Activated CD8-positive, alpha-beta memory T cell treated with anti-CD3 and anti-CD28 coated beads, Interleukin-2, amount 50 U/mL, for 24 hours (primary cell): ENCODE data around the gene EIPR1.
"Not testable (repeated sequence)": the region's sequence is repeated elsewhere in the genome, so short reads cannot be mapped to it uniquely, and the experiment has no call there.

Experiments
- DNase-seq: peaks from one replicate; pipeline ENCODE4 v3.0.0-alpha.2; 2020; ENCODE audit errors: extremely low read depth

Gene EIPR1

DNA sequence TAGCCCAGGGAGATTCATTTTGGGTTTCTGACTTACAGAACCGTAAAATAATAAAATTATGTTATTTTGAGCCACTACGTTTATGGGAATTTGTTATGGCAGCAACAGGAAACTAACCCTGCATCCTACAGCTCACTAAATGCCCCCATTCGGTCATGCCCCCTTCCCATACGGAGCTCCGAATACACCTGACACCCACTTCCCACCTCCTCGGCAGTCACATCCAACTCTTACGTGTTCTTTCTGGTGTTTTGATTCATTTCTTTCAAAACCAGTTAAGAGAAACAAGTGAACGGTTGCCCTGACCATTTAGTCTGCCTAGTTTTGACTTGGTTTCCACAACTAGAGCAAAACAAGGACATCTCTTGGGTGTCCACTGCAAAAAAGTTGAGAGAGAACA is 19.7 kb downstream of the EIPR1 start:
- DNase-seq = no peak

DNA sequence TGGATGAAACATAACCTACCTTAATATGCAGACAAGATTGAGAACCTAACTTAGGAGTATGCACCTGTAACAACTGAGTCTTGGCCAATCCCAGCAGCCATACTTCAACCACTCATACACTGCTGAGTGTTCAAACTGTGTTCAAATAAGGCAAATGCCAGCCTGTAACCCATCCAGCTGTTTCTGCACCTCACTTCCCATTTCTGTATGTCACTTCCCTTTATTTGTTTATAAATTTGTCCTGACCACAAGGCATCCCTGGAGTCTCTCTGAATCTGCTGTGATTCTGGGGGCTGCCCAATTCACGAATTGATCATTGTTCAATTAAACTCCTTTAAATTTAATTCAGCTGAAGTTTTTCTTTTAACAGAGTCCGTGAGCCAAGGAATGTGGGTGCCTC is 20.2 kb downstream of the EIPR1 start:
- not testable (repeated sequence) for DNase-seq

DNA sequence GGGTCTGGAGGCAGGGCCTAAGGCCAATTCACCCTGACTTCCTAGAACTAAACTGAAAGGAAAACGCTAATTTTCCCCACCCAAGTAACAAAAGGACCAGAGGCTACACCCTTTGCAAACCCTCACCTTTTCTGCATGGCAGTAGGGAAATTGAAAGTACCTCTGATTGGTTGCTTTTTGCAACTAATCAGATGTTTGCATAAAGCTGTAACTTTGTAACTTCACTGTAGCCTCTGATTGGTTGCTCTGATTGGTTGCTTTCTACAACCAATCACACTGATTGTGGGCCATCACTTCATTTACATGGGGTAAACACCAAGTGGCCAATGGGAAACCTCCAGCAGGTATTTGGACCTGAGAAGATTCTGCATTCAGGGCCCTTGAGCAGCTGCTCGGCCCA is 20.8 kb downstream of the EIPR1 start:
- DNase-seq = no peak

DNA sequence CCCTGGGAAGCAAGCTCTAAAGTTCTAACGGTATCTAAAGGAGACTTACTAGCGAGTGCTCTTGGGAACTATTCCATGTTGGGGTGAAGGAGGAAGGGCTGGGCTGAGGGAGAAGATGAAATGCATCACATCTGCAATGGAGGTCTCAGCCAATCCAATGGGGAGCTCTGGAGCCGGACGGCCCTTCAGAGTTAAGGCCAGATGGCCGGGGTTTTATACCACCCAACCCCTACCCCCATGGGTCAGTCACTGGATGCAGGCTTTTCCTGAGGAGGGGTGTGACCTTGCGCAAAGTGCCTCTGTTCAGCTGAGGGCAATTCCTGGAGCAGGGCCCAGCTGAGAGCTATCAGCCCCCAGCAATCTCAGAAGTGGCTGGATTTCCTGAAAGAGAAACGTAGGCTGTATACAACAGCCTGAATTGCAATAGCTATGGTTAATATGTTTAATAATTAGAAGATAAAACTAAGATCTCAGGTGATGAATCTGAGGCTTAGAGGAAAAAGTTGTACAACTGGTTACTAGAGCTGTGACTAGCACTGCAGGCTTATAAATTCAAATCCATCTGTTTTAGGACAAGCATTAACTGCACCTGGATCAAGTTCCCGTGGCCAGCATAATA is 21.6 kb downstream of the EIPR1 start:
- no peak for DNase-seq

DNA sequence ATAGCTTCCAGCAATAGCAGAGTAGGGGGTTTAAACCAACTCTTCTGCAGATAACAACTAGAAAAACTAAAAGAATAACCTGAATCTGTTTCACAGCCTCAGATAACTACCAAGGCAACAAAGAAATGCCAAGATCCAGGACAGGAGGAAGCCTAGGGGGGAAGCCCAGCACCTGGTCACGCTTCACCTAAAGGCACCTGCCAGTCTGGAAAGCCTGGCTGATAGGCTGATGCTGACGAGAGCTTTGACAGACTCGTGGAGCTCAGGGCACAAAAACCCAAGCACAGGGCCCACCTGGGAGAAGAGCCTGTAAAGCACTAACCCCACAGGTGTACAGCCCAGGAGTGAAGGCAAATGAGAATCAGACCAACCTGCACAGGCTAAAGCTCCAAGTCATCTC is 22.6 kb downstream of the EIPR1 start:
- DNase-seq = no peak

DNA sequence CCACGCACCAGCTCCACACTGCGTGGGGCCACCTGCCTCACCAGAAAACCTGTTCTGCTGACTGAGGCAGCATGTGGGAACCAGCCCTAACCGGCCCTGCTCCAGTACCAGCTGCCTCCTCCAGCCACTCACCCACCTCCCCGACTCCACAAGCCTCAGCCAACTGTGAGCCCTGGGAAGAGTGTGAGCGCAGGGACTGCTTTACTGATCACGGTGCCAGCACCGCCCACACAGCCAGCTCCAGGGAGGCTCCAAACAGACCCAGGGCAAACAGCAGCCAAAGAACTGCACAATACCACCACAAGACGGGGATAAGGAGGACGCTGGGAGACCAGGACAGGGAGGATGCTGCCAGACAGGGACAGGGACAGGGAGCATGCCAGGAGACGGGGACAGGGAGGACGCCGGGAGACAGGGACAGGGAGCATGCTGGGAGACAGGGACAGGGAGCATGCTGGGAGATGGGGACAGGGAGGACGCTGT is 28.4 kb downstream of the EIPR1 start:
- no peak for DNase-seq

DNA sequence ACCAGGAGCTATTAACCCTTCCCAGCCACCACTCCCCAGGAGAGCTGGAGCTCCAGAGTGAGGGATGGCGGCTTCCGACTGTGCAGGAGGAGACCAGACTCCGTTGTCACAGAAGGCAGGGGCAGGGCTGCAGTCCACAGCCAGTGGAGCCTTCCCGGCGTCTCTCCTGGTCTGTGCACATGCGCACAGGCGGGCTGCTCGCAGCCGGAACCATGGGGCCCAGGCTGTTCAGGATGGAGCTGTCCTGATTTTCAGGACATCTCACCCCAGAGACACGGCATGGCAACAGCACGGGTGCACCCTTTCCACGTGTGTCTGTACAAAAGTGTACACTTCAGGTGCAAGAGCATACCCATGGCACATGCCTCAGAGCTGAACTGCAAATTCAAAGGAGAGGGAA is 28.9 kb downstream of the EIPR1 start:
- no peak for DNase-seq

DNA sequence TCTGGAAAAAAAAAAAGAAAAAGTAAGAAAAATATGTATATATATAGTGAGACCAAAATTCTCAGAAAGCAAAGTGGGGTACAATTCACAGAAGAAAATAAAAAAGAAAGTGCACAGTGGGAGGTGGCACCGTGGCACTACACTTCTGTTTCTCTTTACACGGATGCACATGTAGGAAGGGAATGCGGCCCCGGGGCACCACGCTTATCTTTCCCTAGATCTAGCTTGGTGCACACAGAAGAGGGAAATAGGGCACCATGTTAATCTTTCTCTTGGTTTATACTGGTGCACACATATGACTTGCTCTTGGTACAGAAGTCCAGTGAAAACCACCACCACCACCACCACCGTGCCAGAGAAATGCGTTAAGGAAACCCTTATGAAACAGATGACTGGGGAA is 32.0 kb downstream of the EIPR1 start:
- no peak for DNase-seq

DNA sequence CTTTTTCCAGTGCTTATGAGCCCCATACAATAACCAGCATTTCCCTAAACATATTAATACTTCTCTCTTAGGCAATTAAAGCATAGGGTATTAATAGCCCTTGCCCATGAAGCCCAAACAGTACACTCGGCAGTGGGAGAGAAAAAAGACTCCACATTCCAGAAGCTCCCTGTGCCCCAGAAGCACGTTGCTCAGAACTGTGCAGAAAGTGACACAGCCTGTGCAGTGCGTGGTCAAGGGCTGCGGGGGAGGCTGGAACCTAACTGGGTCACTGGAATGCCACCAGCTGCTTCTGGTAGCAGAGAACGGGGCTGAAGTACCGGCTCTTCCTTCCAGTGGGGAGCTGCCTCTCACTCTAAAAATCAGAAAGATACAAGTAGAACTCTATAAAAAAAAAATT is 32.7 kb downstream of the EIPR1 start:
- DNase-seq = no peak

DNA sequence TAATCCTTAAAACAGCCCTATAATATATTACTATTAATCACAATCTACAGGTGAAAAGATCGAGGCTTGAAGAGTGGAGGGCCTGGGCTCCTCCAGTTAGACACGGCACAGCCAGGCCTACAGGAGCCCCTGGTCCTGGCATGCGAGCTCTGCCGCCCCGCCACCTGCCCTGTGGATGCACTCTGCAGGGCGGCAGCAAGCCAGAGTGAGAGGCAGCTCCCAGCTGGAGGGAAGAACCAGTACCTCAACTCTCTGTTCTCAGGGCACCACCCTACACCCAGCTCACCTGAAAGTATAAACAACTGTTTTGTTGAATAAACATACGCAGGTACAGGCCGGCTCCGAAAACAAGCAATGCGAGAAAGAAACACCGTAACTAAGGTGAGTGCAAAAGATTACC is 34.6 kb downstream of the EIPR1 start:
- no peak for DNase-seq

DNA sequence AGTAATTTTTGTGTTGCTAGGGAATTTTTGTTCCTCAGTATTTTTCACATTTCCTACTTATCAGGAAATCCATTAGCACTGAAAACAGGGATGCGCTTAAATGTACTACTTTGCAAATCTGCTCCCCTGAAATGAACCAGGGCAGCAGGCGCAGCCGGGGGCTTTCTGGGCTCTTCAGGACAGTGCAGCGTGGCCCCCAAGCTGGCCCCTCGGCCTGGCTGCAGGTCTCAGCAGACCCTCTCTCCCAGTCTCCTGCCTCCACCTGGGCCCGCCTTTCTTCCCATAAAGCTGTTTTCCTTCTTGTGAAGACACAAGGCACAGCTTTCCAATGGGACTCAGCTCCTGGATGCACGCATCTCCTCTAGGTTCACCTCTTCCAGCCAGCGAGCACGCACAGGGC is 35.3 kb downstream of the EIPR1 start:
- DNase-seq = no peak

DNA sequence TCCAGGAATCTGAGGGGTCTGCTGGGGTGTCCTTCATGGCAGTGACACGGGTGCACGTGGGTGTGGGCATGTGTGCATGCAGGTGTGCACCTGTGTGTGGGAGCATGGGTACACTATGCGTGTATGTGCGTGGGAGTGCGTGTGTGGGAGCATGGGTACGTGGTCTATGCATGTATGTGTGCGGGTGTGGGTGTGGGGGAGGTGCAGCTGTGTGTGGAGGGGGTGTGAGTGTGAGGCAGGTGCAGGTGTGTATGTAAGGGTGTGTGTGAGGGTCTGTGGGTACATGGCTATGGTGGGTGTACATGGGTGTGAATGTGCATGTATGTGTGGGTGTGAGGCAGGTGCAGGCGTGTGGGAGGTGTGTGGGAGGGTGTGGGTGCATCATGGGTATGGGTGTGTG is 36.3 kb downstream of the EIPR1 start:
- DNase-seq = no peak

DNA sequence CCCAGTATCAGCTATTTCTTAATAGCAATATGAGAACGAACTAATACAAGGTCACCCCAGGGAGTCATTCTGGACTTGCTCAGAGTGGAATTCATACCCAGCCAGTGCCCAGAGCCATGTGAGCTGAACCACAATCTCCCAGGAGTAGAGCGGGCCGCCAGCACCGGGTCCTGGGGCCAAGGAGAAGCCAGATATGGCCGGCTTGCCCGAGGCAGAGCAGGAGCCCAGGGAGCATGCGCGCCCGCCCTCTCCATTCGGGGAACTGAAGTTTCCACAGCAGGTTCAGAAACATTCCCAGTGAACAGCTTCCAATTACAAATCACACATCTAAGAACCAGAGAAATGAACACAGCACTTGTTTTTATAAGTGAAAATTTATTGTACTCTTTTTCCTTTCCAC is 37.5 kb downstream of the EIPR1 start:
- DNase-seq = no peak

DNA sequence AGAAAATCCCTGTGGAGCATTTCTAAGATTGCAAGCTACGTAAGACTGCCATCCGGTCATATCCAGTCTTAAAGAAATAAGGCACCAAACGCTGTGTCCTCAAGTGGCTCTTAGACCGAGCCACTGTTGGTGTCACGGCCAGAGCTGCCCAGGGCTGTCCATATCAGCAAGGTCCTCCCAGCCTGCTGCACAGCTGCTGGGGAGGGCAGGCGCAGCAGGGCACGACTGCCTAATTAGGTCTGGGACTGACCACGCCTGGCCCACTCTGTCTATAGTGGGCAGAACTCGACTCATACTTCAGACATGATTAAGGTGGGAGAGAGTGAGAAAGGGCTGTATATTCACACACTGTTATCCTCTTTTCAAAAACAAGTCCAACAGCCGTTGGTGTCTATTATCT is 39.3 kb downstream of the EIPR1 start:
- no peak for DNase-seq

DNA sequence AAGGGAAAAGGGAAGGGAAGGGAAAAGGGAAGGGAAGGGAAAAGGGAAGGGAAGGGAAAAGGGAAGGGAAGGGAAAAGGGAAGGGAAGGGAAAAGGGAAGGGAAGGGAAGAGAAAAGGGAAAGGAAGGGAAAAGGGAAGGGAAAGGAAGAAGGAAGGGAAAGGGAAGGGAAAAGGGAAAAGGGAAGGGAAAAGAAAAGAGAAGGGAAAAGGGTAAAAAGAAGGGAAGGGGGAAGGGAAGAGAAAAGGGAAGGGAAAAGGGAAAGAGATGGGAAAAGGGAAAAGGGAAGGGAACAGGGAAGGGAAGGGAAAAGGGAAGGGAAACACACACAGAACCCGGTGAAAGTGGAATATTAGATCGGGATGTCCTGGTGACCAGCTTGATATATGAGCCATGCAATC is 40.8 kb downstream of the EIPR1 start:
- DNase-seq = no peak

DNA sequence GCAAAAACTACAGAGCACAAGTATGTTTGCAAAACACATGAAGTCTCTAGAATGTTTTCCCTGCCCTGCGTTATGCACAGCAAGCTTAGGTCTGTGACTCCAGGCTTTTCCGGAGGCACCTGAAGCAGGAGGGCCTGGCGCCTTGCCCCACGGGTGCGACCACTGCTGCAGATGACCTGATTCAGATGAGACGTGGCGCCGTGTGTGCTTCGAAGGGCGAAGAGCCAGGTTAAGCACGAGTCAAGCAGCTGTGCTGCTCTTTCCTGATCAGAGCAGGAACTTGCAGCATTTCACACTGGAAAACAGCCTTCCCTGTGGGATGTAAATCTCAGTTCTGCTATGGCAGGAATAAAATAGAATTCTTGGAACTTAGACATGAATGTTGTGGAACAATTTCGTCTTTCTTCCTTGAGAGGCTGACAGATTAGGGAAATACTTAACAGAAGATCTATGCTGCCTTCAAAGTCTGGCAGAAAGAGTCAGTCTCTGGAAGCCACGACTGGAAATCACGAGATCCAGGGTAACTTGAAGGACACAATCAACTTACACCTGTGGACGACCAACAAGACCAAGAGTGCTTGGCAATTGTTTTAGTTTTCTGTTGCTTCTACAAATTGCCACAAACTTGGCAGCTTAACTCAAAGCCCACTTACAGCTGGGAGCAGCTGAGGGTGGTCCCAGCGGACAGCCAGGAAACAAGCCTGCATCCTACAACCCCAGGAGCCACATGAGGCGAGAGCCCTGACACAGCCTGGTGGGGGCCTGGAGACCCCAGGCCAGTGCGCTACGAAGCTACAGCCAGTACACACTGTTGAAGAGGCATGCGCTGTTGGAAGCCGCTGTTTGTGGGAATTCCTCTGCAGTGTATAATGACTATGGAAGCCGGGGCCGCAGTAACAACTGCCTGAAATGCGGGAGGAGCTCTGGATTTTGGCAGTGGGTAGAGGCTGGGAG is 42.9 kb downstream of the EIPR1 start:
- DNase-seq = no peak

DNA sequence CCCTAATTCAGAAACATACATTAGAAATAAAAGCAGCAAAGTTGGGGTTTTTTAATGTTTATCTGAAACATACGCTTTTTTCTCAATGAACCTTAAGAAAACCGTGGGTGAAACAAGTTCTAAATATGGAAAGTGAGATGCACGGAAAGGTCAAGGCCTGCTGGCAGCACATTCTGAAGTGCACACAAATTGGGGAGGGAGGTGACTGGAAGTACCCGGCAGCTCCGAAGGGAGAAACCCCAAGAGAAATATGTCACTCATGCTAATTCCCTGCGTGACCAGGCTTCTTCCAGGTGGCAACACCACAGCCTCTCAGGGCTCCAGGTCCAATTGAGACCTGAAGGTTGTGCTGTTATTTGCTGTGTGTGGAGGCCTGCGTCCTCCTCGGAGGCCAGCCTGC is 45.5 kb downstream of the EIPR1 start:
- DNase-seq = no peak

DNA sequence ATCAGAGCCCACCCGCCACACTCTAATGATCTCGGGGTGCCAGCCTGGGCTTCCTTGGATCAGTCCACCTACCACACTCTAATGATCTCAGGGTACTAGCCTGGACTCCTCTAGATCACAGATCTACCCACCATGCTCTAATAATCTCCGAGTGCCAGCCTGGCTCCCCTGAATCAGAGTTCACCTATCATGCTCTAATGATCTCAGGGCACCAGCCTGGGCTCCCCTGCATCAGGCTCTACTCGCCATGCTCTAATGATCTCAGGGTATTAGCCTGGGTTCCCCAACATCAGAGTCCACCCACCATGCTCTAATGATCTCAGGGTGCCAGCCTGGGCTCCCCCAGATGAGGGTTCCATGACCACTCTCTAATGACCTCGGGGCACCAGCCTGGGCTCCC is 48.1 kb downstream of the EIPR1 start:
- no peak for DNase-seq

DNA sequence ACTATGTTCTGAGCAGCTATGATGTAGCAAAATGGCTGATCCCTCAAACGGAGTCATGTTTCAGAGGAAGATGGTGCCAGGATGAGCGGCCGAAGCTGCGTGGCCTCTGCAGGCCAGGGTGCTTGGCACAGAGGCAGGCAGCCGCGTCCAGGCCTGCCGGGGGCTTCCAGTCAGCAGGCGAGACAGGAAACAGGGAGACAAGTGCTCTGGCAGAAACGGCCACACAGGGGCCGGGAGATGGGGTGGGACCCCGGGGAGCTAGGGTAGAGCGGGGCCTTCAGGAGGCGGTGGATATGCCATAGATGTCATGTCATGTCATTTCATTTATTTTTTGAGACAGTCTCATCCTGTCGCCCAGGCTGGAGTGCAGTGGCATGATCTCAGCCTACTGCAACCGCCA is 50.7 kb downstream of the EIPR1 start:
- DNase-seq = no peak

DNA sequence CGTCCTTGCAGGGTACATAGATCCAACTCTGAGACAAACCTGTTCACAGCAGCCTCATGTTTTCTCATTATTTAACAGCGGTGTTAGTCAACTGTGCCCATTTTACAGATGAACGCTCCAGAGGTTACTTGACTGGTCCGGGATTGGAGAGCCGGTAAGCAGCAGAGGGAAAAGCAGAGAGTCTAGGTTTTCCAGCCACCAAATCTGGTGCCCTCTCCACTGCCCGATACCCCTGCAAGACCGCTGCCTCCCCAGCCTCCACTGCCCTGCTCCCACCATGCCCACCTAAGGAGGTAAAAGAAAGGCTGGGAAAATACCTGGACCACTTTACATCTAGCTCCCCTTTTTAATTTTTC is 51.5 kb downstream of the EIPR1 start:
- no peak for DNase-seq

DNA sequence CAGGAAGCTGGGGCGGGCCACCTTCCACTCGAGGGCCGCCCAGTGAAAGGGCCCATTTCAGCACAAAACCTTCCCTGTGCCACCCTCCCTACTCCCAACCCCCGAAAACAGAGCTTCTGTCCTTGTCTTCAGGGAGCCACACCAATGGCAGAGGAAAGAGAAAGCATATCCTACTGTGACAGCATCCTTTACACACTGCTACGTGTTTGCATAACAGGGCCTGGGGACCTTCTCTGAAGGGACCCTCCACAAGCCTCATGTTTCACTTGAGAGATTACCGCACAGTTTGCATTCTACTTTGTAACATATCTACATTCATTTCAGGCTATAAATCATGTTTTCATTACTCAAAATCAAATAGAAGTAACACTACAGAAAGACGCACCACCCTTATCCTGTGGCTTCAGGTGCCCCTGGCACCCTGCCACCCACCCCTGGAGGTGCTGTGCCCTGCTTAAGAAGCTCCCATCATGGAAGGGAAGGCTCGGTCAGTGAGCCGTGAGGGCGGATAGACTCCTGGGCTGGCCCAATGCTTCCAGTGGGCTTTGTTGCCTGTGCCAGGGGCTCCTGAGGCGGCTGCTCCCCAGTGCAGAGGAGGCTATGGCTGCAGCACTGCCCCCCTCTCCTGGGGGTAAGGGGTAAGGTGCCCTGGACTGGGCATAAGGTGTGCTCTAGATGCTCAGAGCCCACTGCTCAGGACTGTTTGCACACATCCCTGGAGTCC is 52.0 kb downstream of the EIPR1 start:
- DNase-seq = no peak

DNA sequence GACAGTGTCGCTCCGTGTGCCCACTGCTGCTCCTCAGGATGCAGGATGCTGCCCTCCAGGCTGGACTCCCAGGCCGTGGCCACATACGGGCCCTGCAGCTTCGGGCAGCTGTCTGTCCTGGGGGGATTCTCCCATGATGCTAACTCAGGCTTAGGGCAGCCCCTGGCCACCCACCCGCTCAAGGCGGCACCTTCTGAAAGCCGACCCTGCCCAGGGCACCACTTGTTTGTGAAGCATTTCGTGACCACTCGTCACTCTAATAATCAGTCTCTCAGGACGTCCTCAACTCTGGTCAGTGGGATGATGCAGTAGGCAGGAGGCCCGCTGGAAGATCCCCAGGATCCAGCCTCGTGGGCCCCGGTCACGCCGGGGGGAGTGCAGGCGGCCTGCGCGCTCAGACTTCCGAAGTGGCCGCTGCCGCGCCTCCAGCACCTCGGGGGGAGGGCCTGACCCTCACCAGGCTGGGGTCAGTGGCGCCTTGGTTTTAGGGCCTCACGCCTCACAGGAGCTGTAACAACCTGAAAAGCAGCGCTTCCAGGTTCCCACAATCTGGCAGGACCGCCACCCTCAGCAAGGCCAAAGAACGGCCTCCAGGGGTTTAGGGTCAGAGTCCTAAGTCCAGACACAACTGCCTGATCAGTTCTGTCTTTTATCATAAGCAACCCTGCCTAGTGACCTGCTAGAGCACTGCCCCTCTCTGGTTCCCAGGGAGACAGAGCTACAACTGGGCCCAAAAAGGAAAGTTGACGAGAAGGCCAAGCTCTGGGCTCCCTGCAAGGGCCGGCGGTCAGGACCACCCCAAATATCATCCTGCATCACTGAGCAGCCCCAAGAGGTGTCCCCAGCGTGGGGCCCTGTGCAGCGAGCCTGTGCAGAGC is 53.0 kb downstream of the EIPR1 start:
- no peak for DNase-seq
